ENCODE data around the gene RPTOR.

RPTOR gene

DNA sequence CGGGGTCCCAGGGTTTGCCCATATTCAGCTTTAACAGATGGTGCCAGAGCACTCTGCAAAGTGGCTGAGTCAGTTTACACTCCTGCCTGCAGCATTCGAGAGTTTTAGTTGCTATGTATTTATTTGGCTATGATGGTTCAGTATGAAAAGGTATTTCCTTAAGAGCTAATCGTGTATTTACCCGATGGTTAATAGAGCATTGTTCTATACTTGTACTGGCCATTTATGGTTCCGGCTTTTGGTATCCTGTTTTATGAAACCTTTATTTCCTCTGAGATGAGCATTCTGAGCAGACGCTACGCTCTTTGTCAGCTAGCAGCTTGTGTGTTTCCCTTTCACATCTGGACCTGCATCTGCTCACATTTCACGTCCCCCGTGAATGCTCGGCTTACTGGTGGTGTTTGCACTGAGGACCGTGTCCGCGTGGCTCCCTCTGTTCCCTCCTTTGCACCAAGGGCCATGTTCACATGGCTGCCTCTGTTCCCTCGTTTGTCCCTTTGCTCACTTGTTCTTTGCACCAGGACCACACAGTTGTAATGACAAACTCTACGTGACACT lies 297.9 kb downstream of the RPTOR start:
- TF ChIP-seq ZNF558 (tag by site-specific recombination; IDR thresholded peaks at IDR 0.05), result no peak
- TF ChIP-seq ZNF223 (tag by site-specific recombination; IDR thresholded peaks at IDR 0.05), result no peak
- no peak for TF ChIP-seq ZNF624 (tag by site-specific recombination; IDR thresholded peaks at IDR 0.05)
- TF ChIP-seq KLF10 (tag by site-specific recombination; IDR thresholded peaks at IDR 0.05), result no peak
- no peak for TF ChIP-seq ZNF776 (tag by site-specific recombination; IDR thresholded peaks at IDR 0.05; ENCODE audit: borderline replicate concordance)
- TF ChIP-seq ZNF335 (tag by site-specific recombination; conservative IDR thresholded peaks at IDR 0.05), result no peak
- TF ChIP-seq GFI1B (tag by site-specific recombination; IDR thresholded peaks at IDR 0.05), result no peak
- no peak for TF ChIP-seq ZNF37A (tag by site-specific recombination; IDR thresholded peaks at IDR 0.05)
- TF ChIP-seq TRIM28 (IDR thresholded peaks at IDR 0.05; ENCODE audit: borderline replicate concordance, low read length), result no peak
- TF ChIP-seq, protein P1, sequence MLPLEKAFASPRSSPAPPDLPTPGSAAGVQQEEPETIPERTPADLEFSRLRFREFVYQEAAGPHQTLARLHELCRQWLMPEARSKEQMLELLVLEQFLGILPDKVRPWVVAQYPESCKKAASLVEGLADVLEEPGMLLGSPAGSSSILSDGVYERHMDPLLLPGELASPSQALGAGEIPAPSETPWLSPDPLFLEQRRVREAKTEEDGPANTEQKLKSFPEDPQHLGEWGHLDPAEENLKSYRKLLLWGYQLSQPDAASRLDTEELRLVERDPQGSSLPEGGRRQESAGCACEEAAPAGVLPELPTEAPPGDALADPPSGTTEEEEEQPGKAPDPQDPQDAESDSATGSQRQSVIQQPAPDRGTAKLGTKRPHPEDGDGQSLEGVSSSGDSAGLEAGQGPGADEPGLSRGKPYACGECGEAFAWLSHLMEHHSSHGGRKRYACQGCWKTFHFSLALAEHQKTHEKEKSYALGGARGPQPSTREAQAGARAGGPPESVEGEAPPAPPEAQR (tag by site-specific recombination; IDR thresholded peaks at IDR 0.05), result no peak
- no peak for TF ChIP-seq ZNF138 (tag by site-specific recombination; IDR thresholded peaks at IDR 0.05; ENCODE audit: borderline replicate concordance)
- no peak for TF ChIP-seq ZSCAN23 (tag by site-specific recombination; IDR thresholded peaks at IDR 0.05)
- no peak for TF ChIP-seq ZNF266 (tag by site-specific recombination; IDR thresholded peaks at IDR 0.05; ENCODE audit: low read depth)
- no peak for TF ChIP-seq ZNF140 (tag by site-specific recombination; IDR thresholded peaks at IDR 0.05)
- TF ChIP-seq ZNF792 (tag by site-specific recombination; IDR thresholded peaks at IDR 0.05), result no peak
- TF ChIP-seq ZNF521 (tag by site-specific recombination; IDR thresholded peaks at IDR 0.05), result no peak
- TF ChIP-seq, protein P2, sequence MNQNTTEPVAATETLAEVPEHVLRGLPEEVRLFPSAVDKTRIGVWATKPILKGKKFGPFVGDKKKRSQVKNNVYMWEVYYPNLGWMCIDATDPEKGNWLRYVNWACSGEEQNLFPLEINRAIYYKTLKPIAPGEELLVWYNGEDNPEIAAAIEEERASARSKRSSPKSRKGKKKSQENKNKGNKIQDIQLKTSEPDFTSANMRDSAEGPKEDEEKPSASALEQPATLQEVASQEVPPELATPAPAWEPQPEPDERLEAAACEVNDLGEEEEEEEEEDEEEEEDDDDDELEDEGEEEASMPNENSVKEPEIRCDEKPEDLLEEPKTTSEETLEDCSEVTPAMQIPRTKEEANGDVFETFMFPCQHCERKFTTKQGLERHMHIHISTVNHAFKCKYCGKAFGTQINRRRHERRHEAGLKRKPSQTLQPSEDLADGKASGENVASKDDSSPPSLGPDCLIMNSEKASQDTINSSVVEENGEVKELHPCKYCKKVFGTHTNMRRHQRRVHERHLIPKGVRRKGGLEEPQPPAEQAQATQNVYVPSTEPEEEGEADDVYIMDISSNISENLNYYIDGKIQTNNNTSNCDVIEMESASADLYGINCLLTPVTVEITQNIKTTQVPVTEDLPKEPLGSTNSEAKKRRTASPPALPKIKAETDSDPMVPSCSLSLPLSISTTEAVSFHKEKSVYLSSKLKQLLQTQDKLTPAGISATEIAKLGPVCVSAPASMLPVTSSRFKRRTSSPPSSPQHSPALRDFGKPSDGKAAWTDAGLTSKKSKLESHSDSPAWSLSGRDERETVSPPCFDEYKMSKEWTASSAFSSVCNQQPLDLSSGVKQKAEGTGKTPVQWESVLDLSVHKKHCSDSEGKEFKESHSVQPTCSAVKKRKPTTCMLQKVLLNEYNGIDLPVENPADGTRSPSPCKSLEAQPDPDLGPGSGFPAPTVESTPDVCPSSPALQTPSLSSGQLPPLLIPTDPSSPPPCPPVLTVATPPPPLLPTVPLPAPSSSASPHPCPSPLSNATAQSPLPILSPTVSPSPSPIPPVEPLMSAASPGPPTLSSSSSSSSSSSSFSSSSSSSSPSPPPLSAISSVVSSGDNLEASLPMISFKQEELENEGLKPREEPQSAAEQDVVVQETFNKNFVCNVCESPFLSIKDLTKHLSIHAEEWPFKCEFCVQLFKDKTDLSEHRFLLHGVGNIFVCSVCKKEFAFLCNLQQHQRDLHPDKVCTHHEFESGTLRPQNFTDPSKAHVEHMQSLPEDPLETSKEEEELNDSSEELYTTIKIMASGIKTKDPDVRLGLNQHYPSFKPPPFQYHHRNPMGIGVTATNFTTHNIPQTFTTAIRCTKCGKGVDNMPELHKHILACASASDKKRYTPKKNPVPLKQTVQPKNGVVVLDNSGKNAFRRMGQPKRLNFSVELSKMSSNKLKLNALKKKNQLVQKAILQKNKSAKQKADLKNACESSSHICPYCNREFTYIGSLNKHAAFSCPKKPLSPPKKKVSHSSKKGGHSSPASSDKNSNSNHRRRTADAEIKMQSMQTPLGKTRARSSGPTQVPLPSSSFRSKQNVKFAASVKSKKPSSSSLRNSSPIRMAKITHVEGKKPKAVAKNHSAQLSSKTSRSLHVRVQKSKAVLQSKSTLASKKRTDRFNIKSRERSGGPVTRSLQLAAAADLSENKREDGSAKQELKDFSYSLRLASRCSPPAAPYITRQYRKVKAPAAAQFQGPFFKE (tag by site-specific recombination; IDR thresholded peaks at IDR 0.05; ENCODE audit: borderline replicate concordance), result no peak
- TF ChIP-seq SCRT1 (tag by site-specific recombination; IDR thresholded peaks at IDR 0.05; ENCODE audit: borderline replicate concordance), result no peak
- CTCF ChIA-PET, result no interaction called here

DNA sequence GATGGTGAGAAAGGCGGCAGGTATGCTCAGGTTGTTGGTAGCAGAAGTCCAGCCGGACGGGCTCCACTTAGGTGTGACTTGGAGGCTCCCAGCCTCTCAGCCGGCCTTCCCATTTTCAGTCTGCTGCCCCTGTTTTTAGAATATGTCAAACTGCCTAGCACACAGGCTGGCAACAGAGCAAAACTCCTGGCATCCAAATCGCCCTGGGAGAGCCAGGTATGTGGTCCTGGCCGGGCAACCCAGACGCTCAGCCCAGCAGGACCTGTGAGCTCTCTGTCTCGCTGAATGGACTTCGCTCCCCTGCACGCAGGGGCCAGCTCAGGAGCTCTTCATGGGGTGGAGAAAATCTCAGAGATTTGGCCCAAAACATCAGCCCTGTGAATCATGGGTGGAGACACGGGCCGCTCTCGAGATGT lies 299.1 kb downstream of the RPTOR start:
- CTCF ChIA-PET, result no interaction called here
- POLR2A ChIA-PET, result no interaction called here
- no peak for TF ChIP-seq ZNF302 (tag by site-specific recombination; IDR thresholded peaks at IDR 0.05; ENCODE audit: low read depth)

More for the DNA sequence above, 297.9 kb downstream of the RPTOR start:
- POLR2A ChIA-PET, result interaction anchor here (0.6 to 1.1 kb wide), 2 partner anchors 9 to 20 kb away, joined by 3 to 10 read pairs; no protein-coding TSS in a partner anchor
- Histone ChIP-seq H3K4me1 (ENCODE audit: control insufficient read depth, insufficient read depth, low read length) (no peaks in the 10 kb centered on the region), H3K27ac (ENCODE audit: extremely low read depth, low read depth, low read length) (no peak overlapping the region), H3K36me3 (ENCODE audit: control insufficient read depth in 2 of 2, insufficient read depth in 1 of 2, low read length in 2 of 2) (peaks cover 0 to 38% of the 10 kb centered on the region in 2 experiments; a peak in 1 of 3 replicates), H3K4me3 (ENCODE audit: low read depth, low read length) (no peak overlapping the region), H3K9me3 (ENCODE audit: control insufficient read depth, insufficient read depth, low read depth, low read length) (no peaks in the 10 kb centered on the region)

More for the DNA sequence above, 299.1 kb downstream of the RPTOR start:
- H3K9me3 ChIP-seq (ENCODE audit: control insufficient read depth, insufficient read depth, low read depth, low read length), result no peaks in the 10 kb centered on the region
- no peak overlapping the region for H3K4me3 ChIP-seq (ENCODE audit: low read depth, low read length)
- peaks cover 0 to 43% of the 10 kb centered on the region in 2 experiments; a peak in 1 of 3 replicates for H3K36me3 ChIP-seq (ENCODE audit: control insufficient read depth in 2 of 2, insufficient read depth in 1 of 2, low read length in 2 of 2)
- H3K4me1 ChIP-seq (ENCODE audit: control insufficient read depth, insufficient read depth, low read length), result no peaks in the 10 kb centered on the region
- H3K27ac ChIP-seq (ENCODE audit: extremely low read depth, low read depth, low read length), result no peak overlapping the region
